Heart left ventricle (tissue), 13 donors: ENCODE results near the gene TCAF1.
"Not testable (repeated sequence)": the region's sequence is repeated elsewhere in the genome, so short reads cannot be mapped to it uniquely, and the experiment has no call there.

Source experiments
- POLR2A ChIP-seq, 2 donors: fragments of 450-650 bp; IDR thresholded peaks; one replicate each; pipeline ENCODE4 v1.6.1; 2017; ENCODE audit warnings: antibody characterized with exemption in 2 of 2, mild to moderate bottlenecking in 2 of 2, moderate library complexity in 2 of 2
- TF ChIP-seq, protein P1 (sequence below), 12 donors: fragments of 200-600 bp; sonication (generic) in 4 of 12; IDR thresholded peaks; one replicate each; pipeline versions ENCODE4 v1.5.0 to v1.8.0; 2018 to 2022; ENCODE audit warnings: antibody characterized with exemption in 12 of 12, mild to moderate bottlenecking in 5 of 12
- donor health status: ischemic (EF 13 %, LVEDD 7.1; RV severe dilation, severe dysfunction).
- donor health status: DM: no; HTN: yes; CAD: no.
- donor health status: DM: no; HTN: no; CAD: no.
- donor health status: ischemic (EF 25% LVEDD 6.9; RV normal size, moderate dysfunction).
- donor health status: ischemic (EF 25% LVEDD 5.7; RV mildly dilated, moderate dysfunction).
- donor health status: ischemic (EF 35%, LVEDD 5.7; RV mildly dilated, moderate dysfunction).
- donor health status: nonischemic (EF 11% LVEDD 7.7; RV severe dilation, severe dysfunction).
- donor health status: DM: yes; HTN: yes; CAD: no.
- donor health status: PGD.
- donor health status: ischemic (EF 29% LVEDD 5.4; RV normal size, mild dysfunction).
- donor health status: nonischemic (EF 23%, LVEDD 6.1; RV moderate dilation, normal function).

DNA sequence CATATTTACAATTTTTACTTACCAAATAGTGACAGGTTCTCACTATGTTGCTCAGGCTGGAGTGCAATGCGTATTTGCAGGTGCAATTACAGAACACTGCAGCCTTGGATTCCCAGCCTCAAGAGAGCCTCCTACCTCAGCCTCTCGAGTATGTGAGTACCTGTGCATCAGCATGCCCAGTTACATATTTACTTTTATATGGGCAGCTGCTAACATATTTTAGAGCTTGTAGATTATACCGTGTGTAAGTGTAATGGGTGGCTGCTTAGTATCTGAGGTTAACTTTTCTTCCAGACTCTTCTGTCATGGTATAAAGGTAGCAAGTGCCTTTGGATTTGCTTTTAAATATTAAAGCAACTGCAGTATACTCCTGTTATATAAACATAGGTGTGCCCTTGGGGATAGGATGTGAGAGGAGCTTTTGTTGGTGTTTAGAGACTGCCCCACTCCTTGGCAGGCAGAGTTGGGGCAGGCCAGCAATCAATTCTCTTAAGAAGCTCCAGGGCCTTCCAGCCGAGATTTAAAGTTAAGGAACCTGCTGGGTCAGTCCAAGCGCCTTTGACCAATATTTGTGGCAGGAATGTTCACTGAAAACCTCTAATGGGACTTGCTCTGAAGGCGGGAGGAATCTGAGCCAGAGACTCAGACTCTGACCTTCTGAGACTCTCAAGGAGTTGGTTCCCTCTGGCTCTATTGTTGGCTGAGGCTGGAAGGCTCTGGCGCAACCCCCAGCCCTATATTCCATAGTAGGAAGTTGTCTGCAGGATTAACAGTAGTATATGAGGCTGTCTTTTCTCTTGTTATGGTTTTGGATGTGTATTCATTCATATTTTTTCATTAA lies 77.5 kb downstream of the TCAF1 start:
- TF ChIP-seq, protein P1, sequence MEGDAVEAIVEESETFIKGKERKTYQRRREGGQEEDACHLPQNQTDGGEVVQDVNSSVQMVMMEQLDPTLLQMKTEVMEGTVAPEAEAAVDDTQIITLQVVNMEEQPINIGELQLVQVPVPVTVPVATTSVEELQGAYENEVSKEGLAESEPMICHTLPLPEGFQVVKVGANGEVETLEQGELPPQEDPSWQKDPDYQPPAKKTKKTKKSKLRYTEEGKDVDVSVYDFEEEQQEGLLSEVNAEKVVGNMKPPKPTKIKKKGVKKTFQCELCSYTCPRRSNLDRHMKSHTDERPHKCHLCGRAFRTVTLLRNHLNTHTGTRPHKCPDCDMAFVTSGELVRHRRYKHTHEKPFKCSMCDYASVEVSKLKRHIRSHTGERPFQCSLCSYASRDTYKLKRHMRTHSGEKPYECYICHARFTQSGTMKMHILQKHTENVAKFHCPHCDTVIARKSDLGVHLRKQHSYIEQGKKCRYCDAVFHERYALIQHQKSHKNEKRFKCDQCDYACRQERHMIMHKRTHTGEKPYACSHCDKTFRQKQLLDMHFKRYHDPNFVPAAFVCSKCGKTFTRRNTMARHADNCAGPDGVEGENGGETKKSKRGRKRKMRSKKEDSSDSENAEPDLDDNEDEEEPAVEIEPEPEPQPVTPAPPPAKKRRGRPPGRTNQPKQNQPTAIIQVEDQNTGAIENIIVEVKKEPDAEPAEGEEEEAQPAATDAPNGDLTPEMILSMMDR (IDR thresholded peaks at IDR 0.05), result not testable (repeated sequence)
- not testable (repeated sequence) for TF ChIP-seq POLR2A (IDR thresholded peaks at IDR 0.05)
